C1 segment of cervical spinal cord (tissue), 14 donors: Measurements from ENCODE around the gene IL17C.
A peak's percentile ranks its signal among the peaks of the same experiment; 100 is the strongest.

Experiments
- DNase-seq, 14 donors: peaks; one replicate each; lab custom pipeline; 2025; lab: John Stamatoyannopoulos, UW

The IL17C gene

GRCh38 chr16:88645455-88645854, 7.1 kb downstream of the IL17C start:
- DNase-seq = no peak

GRCh38 chr16:88645941-88646340, 7.6 kb downstream of the IL17C start:
- DNase-seq = no peak

GRCh38 chr16:88646345-88647034, 8.1 kb downstream of the IL17C start:
- DNase-seq = no peak

GRCh38 chr16:88647178-88648070, 9.1 kb downstream of the IL17C start:
- DNase-seq = no peak

GRCh38 chr16:88649195-88649923, 11.0 kb downstream of the IL17C start:
- DNase-seq = no peak

- peak in 4 of 14 donors; percentile 35 to 48 (median 40) for DNase-seq
Observed at GRCh38 chr16:88649924-88650748, 11.8 kb downstream of the IL17C start.

GRCh38 chr16:88650749-88651275, 12.4 kb downstream of the IL17C start, which contains the start of gene CYBA:
CYBA (minus strand) TSS chr16:88651053; CDS start chr16:88651013, 40 bp downstream.
- DNase-seq = peak in 8 of 14 donors; percentile 18 to 62 (median 35)

- DNase-seq = no peak
Observed at GRCh38 chr16:88651276-88651988, 13.1 kb downstream of the IL17C start.

- no peak for DNase-seq
Observed at GRCh38 chr16:88651989-88652761, 13.8 kb downstream of the IL17C start.

- no peak for DNase-seq
Observed at GRCh38 chr16:88652762-88653063, 14.3 kb downstream of the IL17C start.

- no peak for DNase-seq
Observed at GRCh38 chr16:88653101-88653500, 14.7 kb downstream of the IL17C start.

- DNase-seq = no peak
Observed at GRCh38 chr16:88653596-88654362, 15.4 kb downstream of the IL17C start.

- DNase-seq = no peak
Observed at GRCh38 chr16:88654363-88655052, 16.1 kb downstream of the IL17C start.

GRCh38 chr16:88655053-88655732, 16.8 kb downstream of the IL17C start:
- no peak for DNase-seq

- DNase-seq = no peak
Observed at GRCh38 chr16:88655733-88656281, 17.4 kb downstream of the IL17C start.

GRCh38 chr16:88656291-88656980, 18.1 kb downstream of the IL17C start:
- no peak for DNase-seq

GRCh38 chr16:88657371-88657770, 19.0 kb downstream of the IL17C start:
- no peak for DNase-seq
